ENCODE results near the gene VWF.

Gene VWF

DNA sequence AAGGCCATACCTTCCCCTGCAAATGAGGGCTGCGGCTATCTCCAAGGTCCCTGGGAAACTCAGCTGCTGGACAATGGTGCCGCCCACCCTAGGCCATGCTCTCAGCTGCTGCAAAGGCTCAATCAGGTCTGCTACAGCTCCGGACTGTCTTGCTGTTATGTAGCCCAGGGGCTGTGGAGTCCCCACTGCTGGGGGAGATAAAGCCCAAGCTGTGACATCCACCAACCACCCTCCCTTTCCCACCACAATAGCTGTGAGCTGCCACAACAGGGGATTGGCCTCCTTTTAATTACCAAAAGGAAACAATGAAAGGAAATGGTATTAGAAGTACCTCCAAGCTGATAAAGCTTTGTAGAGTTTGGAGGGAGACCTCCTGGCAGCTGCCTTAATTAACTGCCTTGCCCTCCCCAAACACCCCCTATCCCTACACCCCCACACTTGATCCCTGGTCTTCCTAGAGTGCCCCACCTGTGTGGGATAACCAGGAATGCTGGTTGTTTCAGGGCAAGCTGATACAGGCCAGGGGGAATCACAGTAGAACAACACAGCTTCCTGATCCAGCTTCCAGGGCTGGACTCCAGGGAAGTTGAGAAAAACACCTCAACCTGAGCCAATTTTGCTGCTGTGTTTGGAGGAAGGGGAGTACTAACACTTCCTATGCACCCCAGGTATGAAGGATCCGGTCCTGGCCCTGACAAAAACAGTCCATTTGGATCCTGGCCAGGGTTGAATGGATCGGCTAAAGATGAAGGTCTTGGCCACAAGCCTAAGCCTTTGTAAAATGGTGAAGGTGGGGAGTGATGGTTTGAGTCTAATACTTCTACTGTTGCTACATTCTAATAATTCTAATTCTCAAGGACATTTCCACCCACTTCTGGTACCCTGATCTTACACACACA is at the start of gene VWF:
Gene VWF, minus strand, starts transcription at position 260 of the 899 bp plus-strand sequence. CDS start 1,474 bp downstream, outside the sequence.
- Histone ChIP-seq H3K4me1 (ENCODE audit: control insufficient read depth in 1 of 2, insufficient read depth in 2 of 2, low read length in 2 of 2) (no peaks in the 10 kb centered on the region), H3K4me3 (ENCODE audit: low read depth in 1 of 2, low read length in 2 of 2) (peak within 1 kb of the TSS in 1 of 2 donors; percentile 28), H3K36me3 (ENCODE audit: control insufficient read depth in 1 of 2, insufficient read depth in 2 of 2, low read length in 2 of 2) (no peaks in the 10 kb centered on the region), H3K27ac (ENCODE audit: low read depth, low read length) (no peak within 1 kb of the TSS), H3K9me3 (ENCODE audit: control insufficient read depth in 1 of 2, low read length in 2 of 2) (no peaks in the 10 kb centered on the region), H3K9ac (ENCODE audit: low read depth in 1 of 2, low read length in 2 of 2) (no peak within 1 kb of the TSS), H3K27me3 (ENCODE audit: control insufficient read depth in 1 of 2, insufficient read depth in 2 of 2, low read length in 2 of 2) (no peaks in the 10 kb centered on the region)

DNA sequence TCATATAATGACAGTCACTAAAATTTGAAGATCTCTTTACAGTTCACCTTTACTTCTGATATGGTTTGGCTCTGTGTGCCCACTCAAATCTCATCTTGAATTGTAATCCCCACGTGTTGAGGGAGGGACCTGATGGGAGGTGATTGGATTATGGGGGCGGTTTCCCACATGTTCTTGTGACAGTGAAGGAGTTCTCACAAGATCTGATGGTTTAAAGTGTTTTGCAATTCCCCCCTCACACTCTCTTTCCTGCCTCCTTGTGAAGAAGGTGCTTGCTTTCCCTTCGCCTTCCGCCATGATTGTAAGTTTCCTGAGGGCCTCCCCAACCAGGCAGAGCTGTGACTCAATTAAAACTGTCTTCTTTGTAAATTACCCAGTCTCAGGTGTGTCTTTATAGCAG is 48.4 kb upstream of the VWF start:
- Histone ChIP-seq H3K9me3 (ENCODE audit: control insufficient read depth in 1 of 2, low read length in 2 of 2) (no peaks in the 10 kb centered on the region), H3K4me1 (ENCODE audit: control insufficient read depth in 1 of 2, insufficient read depth in 2 of 2, low read length in 2 of 2) (peaks cover 4 to 6% of the 10 kb centered on the region in 2 donors), H3K4me3 (ENCODE audit: low read depth in 1 of 2, low read length in 2 of 2) (no peak overlapping the region), H3K36me3 (ENCODE audit: control insufficient read depth in 1 of 2, insufficient read depth in 2 of 2, low read length in 2 of 2) (no peaks in the 10 kb centered on the region), H3K9ac (ENCODE audit: low read depth in 1 of 2, low read length in 2 of 2) (no peak overlapping the region), H3K27ac (ENCODE audit: low read depth, low read length) (no peak overlapping the region), H3K27me3 (ENCODE audit: control insufficient read depth in 1 of 2, insufficient read depth in 2 of 2, low read length in 2 of 2) (no peaks in the 10 kb centered on the region)

DNA sequence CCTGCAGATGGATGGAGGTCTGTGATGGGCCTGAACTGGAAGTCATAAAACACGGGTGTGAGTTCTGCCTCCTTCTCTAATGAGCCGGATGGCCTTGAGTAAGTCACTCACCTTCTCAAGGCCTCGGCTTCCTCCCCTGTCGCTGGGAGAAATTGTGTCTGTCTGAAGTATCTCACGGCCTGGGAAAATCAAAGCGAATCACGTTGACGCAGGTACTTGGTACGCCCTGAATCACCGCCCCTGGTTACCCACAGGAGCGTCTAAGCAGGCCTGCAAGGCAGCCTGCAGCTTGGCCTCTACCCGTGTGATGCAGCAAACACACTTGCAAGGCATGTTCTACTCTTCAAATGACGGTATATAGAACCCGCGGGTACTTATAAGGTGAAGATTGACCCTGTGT is 47.6 kb upstream of the VWF start:
- H3K4me1 ChIP-seq (ENCODE audit: control insufficient read depth in 1 of 2, insufficient read depth in 2 of 2, low read length in 2 of 2), result peaks cover 11 to 14% of the 10 kb centered on the region in 2 donors
- no peaks in the 10 kb centered on the region for H3K9me3 ChIP-seq (ENCODE audit: control insufficient read depth in 1 of 2, low read length in 2 of 2)
- H3K27me3 ChIP-seq (ENCODE audit: control insufficient read depth in 1 of 2, insufficient read depth in 2 of 2, low read length in 2 of 2), result no peaks in the 10 kb centered on the region
- no peak overlapping the region for H3K27ac ChIP-seq (ENCODE audit: low read depth, low read length)
- H3K4me3 ChIP-seq (ENCODE audit: low read depth in 1 of 2, low read length in 2 of 2), result no peak overlapping the region
- no peak overlapping the region for H3K9ac ChIP-seq (ENCODE audit: low read depth in 1 of 2, low read length in 2 of 2)
- H3K36me3 ChIP-seq (ENCODE audit: control insufficient read depth in 1 of 2, insufficient read depth in 2 of 2, low read length in 2 of 2), result no peaks in the 10 kb centered on the region

GRCh38 chr12:6171409-6172015 is 47.0 kb upstream of the VWF start:
- H3K27ac ChIP-seq (ENCODE audit: low read depth, low read length), result no peak overlapping the region

GRCh38 chr12:6167327-6168280 is 43.1 kb upstream of the VWF start:
- Histone ChIP-seq H3K27ac (ENCODE audit: low read depth, low read length) (peak overlapping the region; percentile 63), H3K9ac (ENCODE audit: low read depth in 1 of 2, low read length in 2 of 2) (peak overlapping the region; percentile 16 to 25), H3K27me3 (ENCODE audit: control insufficient read depth in 1 of 2, insufficient read depth in 2 of 2, low read length in 2 of 2) (no peaks in the 10 kb centered on the region), H3K4me3 (ENCODE audit: low read depth in 1 of 2, low read length in 2 of 2) (no peak overlapping the region), H3K4me1 (ENCODE audit: control insufficient read depth in 1 of 2, insufficient read depth in 2 of 2, low read length in 2 of 2) (peaks cover 14 to 18% of the 10 kb centered on the region in 2 donors), H3K9me3 (ENCODE audit: control insufficient read depth in 1 of 2, low read length in 2 of 2) (no peaks in the 10 kb centered on the region), H3K36me3 (ENCODE audit: control insufficient read depth in 1 of 2, insufficient read depth in 2 of 2, low read length in 2 of 2) (no peaks in the 10 kb centered on the region)

More at GRCh38 chr12:6171409-6172015, 47.0 kb upstream of the VWF start:
- Histone ChIP-seq H3K27me3 (ENCODE audit: control insufficient read depth in 1 of 2, insufficient read depth in 2 of 2, low read length in 2 of 2) (no peaks in the 10 kb centered on the region), H3K4me3 (ENCODE audit: low read depth in 1 of 2, low read length in 2 of 2) (no peak overlapping the region), H3K9ac (ENCODE audit: low read depth in 1 of 2, low read length in 2 of 2) (no peak overlapping the region), H3K4me1 (ENCODE audit: control insufficient read depth in 1 of 2, insufficient read depth in 2 of 2, low read length in 2 of 2) (peaks cover 14 to 18% of the 10 kb centered on the region in 2 donors), H3K9me3 (ENCODE audit: control insufficient read depth in 1 of 2, low read length in 2 of 2) (no peaks in the 10 kb centered on the region), H3K36me3 (ENCODE audit: control insufficient read depth in 1 of 2, insufficient read depth in 2 of 2, low read length in 2 of 2) (no peaks in the 10 kb centered on the region)

DNA sequence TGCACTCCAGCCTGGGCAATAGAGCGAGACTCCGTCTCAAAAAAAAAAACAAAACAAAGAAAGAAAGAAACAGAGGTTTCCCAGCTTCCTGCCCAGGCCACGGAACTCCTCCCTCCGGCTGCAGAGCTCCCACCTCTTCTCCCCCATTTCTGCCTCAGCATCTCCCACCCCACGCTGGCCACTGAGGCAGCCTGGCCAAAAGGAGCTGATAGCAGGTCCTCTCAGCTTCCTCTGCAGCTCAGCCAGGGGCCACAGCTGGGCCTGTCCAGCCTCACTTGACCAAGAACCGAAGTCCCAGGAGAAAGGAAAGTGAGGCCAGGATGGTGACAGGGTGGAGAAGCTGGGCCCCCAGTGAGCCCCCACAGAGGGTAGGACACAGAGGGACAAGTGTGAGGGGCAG is 42.3 kb upstream of the VWF start:
- Histone ChIP-seq H3K36me3 (ENCODE audit: control insufficient read depth in 1 of 2, insufficient read depth in 2 of 2, low read length in 2 of 2) (no peaks in the 10 kb centered on the region), H3K9me3 (ENCODE audit: control insufficient read depth in 1 of 2, low read length in 2 of 2) (no peaks in the 10 kb centered on the region), H3K4me3 (ENCODE audit: low read depth in 1 of 2, low read length in 2 of 2) (no peak overlapping the region), H3K4me1 (ENCODE audit: control insufficient read depth in 1 of 2, insufficient read depth in 2 of 2, low read length in 2 of 2) (peaks cover 14 to 18% of the 10 kb centered on the region in 2 donors), H3K27me3 (ENCODE audit: control insufficient read depth in 1 of 2, insufficient read depth in 2 of 2, low read length in 2 of 2) (no peaks in the 10 kb centered on the region), H3K27ac (ENCODE audit: low read depth, low read length) (peak overlapping the region; percentile 47), H3K9ac (ENCODE audit: low read depth in 1 of 2, low read length in 2 of 2) (peak overlapping the region in 1 of 2 donors; percentile 25)

- Histone ChIP-seq H3K36me3 (ENCODE audit: control insufficient read depth in 1 of 2, insufficient read depth in 2 of 2, low read length in 2 of 2) (no peaks in the 10 kb centered on the region), H3K27me3 (ENCODE audit: control insufficient read depth in 1 of 2, insufficient read depth in 2 of 2, low read length in 2 of 2) (no peaks in the 10 kb centered on the region), H3K4me1 (ENCODE audit: control insufficient read depth in 1 of 2, insufficient read depth in 2 of 2, low read length in 2 of 2) (peaks cover 14 to 24% of the 10 kb centered on the region in 2 donors), H3K27ac (ENCODE audit: low read depth, low read length) (no peak overlapping the region), H3K4me3 (ENCODE audit: low read depth in 1 of 2, low read length in 2 of 2) (no peak overlapping the region), H3K9ac (ENCODE audit: low read depth in 1 of 2, low read length in 2 of 2) (no peak overlapping the region), H3K9me3 (ENCODE audit: control insufficient read depth in 1 of 2, low read length in 2 of 2) (no peaks in the 10 kb centered on the region)
Observed at GRCh38 chr12:6165395-6165794, 40.9 kb upstream of the VWF start.

DNA sequence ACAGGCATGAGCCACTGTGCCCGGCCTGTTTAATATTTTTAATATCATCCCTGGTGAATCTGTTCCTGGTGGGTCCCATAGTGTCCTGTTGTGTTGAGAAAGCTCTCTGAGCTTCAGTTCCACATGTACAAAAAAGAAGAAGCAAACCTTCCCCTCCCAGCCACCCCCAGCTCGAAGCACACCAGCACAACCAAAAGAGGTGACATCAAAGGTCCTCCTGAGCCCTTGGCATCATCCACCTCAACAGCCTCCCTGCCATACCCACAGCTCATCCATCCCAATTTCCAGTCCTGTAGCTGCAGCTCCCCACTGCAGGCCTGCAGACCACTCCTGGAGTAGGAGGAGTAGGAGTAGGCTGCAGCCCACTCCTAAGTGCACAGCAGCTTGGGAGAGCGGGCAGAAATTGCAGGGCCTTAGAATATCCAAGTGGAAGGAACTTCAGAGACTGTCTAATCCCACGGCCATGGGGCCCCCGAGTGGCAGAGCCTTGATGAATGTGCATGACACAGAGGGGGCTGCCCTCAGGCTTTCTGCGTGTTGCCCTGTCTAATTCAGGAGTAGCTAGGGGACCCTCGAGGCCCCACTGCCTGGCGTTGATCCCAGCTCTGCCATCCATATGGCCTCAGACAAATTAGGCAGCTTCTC is 39.1 kb upstream of the VWF start:
- Histone ChIP-seq H3K27me3 (ENCODE audit: control insufficient read depth in 1 of 2, insufficient read depth in 2 of 2, low read length in 2 of 2) (no peaks in the 10 kb centered on the region), H3K9me3 (ENCODE audit: control insufficient read depth in 1 of 2, low read length in 2 of 2) (no peaks in the 10 kb centered on the region), H3K4me3 (ENCODE audit: low read depth in 1 of 2, low read length in 2 of 2) (no peak overlapping the region), H3K36me3 (ENCODE audit: control insufficient read depth in 1 of 2, insufficient read depth in 2 of 2, low read length in 2 of 2) (no peaks in the 10 kb centered on the region), H3K27ac (ENCODE audit: low read depth, low read length) (no peak overlapping the region), H3K4me1 (ENCODE audit: control insufficient read depth in 1 of 2, insufficient read depth in 2 of 2, low read length in 2 of 2) (peaks cover 13 to 22% of the 10 kb centered on the region in 2 donors), H3K9ac (ENCODE audit: low read depth in 1 of 2, low read length in 2 of 2) (no peak overlapping the region)

- no peak overlapping the region for H3K9ac ChIP-seq (ENCODE audit: low read depth in 1 of 2, low read length in 2 of 2)
- no peak overlapping the region for H3K27ac ChIP-seq (ENCODE audit: low read depth, low read length)
- H3K27me3 ChIP-seq (ENCODE audit: control insufficient read depth in 1 of 2, insufficient read depth in 2 of 2, low read length in 2 of 2), result no peaks in the 10 kb centered on the region
Observed at GRCh38 chr12:6161124-6161882, 36.8 kb upstream of the VWF start.

More at GRCh38 chr12:6161124-6161882, 36.8 kb upstream of the VWF start:
- H3K4me1 ChIP-seq (ENCODE audit: control insufficient read depth in 1 of 2, insufficient read depth in 2 of 2, low read length in 2 of 2), result peaks cover 0 to 6% of the 10 kb centered on the region in 2 donors
- no peak overlapping the region for H3K4me3 ChIP-seq (ENCODE audit: low read depth in 1 of 2, low read length in 2 of 2)
- H3K9me3 ChIP-seq (ENCODE audit: control insufficient read depth in 1 of 2, low read length in 2 of 2), result no peaks in the 10 kb centered on the region
- H3K36me3 ChIP-seq (ENCODE audit: control insufficient read depth in 1 of 2, insufficient read depth in 2 of 2, low read length in 2 of 2), result no peaks in the 10 kb centered on the region

Measured in duodenal mucosa (tissue), 2 donors.